ENCODE data around the gene KCNE3.

KCNE3 gene

DNA sequence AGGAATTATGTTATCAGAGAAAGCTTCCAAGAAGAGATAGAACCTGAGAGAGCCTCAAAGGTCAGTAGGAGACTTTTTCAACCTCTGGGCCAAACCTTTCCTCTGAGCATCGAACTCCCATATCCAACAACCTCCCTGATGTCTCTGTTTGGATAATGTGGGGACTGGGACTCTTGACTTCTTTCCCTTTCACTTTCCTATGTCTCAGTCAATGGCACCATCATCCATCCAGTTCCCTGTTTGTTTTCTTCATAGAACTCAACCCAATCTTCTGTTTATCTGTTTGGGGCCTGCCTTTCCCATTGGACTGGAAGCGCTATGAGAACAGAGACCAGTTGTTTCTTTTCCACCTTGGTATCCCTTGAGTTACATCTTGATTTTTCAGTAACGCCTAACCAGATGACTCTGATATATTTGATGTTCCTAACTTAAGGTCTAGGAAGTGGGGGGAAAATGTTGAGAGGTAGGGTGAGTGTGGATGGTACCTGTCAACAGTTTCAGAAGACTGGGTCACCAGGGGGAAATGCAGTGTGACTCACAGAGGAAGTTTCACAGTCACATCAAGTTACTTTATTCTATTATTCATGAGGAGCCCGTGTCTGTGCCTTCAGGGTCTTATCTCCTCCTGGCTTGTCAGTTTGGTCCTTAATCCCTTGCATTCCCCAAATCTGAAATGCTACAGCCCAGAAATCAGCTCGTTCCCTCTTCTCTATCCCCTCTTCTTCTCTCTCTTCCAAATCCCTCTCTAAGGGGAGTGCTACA lies 4.5 kb upstream of the KCNE3 start:
- DNase-seq (ENCODE audit: low read depth): no peak
- TF ChIP-seq, protein P1, sequence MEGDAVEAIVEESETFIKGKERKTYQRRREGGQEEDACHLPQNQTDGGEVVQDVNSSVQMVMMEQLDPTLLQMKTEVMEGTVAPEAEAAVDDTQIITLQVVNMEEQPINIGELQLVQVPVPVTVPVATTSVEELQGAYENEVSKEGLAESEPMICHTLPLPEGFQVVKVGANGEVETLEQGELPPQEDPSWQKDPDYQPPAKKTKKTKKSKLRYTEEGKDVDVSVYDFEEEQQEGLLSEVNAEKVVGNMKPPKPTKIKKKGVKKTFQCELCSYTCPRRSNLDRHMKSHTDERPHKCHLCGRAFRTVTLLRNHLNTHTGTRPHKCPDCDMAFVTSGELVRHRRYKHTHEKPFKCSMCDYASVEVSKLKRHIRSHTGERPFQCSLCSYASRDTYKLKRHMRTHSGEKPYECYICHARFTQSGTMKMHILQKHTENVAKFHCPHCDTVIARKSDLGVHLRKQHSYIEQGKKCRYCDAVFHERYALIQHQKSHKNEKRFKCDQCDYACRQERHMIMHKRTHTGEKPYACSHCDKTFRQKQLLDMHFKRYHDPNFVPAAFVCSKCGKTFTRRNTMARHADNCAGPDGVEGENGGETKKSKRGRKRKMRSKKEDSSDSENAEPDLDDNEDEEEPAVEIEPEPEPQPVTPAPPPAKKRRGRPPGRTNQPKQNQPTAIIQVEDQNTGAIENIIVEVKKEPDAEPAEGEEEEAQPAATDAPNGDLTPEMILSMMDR (conservative IDR thresholded peaks at IDR 0.05; ENCODE audit: low read depth, low read length): no peak

DNA sequence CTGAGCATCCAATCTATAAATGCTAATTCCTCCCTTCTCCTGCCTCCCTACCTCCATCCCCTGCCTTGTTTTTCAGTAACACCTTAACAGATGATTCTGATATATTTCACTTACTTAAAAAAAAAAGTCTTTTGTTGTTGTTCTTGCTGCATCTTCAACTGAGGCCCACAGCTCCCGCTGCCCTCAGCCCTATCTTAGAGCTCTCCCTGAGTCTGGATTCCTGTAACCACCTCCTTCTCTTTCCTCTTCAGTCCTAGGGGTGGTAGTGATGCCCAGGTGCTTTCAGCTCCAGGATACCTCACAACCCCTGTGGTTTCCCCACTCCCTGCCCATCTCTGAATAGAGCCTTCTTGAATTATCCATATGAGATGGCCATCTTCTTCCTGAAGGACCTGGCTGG lies 3.7 kb upstream of the KCNE3 start:
- DNase-seq (ENCODE audit: low read depth): no peak
- H3K4me3 ChIP-seq (ENCODE audit: low read depth, low read length): no peak overlapping the region
- TF ChIP-seq, protein P1 (conservative IDR thresholded peaks at IDR 0.05; ENCODE audit: low read depth, low read length): no peak

More for the DNA sequence above, 4.5 kb upstream of the KCNE3 start:
- no peak overlapping the region for H3K4me3 ChIP-seq (ENCODE audit: low read depth, low read length)

DNA sequence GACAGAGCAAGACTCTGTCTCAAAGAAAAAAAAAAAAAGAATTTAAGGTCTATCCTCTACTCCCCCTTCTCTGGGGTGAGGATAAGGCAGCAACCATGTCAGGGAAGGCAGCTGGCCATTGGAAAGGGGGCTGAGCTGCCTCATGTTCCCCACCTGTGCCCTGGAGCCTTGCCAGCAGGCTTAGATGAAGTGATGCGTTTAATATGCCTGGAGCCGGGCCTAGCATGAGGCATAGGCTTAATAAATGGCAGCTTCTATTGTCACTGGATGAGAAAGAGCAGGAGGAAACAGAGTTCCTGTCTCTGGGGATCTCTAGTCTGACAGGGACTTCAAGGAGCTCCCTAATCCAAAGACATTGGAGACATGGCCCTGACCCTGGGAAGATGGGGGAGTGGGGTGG lies 3.2 kb upstream of the KCNE3 start:
- TF ChIP-seq, protein P1 (conservative IDR thresholded peaks at IDR 0.05; ENCODE audit: low read depth, low read length): no peak
- DNase-seq (ENCODE audit: low read depth): no peak
- no peak overlapping the region for H3K4me3 ChIP-seq (ENCODE audit: low read depth, low read length)

DNA sequence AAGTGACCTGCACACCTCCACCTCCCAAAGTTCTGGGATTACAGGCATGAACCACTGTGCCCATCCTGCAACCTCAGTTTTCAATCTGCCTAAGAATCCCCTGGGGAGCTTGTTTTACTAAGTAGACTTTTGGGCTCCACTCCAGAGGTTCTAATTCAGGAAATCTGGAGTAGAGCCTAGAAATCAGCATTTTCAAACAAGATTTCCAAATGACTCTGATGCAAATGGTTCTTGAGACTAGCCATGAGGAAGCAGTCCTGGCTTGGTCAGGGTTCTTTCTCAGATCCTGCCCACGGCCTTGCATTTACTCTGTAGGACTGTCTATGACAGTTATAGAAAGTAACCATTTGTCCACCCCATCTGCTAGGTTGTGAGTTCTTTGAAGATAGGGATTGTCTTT lies 1.6 kb upstream of the KCNE3 start:
- TF ChIP-seq, protein P1 (conservative IDR thresholded peaks at IDR 0.05; ENCODE audit: low read depth, low read length): no peak
- DNase-seq (ENCODE audit: low read depth): no peak
- H3K4me3 ChIP-seq (ENCODE audit: low read depth, low read length): no peak overlapping the region

DNA sequence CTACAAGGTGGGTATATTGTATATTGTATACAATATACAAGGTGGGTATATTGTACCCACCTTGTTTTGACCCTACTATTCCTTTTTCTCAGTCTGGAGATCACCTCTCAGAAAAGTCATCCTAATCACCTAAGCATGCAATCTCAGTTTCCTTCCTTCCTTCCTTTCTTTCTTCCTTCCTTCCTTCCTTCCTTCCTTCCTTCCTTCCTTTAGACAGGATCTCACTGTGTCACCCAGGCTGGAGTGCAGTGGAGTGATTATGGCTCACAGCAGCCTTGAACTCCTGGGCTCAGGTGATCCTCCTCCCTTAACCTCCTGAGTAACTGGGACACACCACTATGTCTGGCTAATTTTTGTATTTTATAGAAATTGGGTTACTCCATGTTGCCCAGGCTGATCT lies 1.2 kb upstream of the KCNE3 start:
- no peak overlapping the region for H3K4me3 ChIP-seq (ENCODE audit: low read depth, low read length)
- TF ChIP-seq, protein P1 (conservative IDR thresholded peaks at IDR 0.05; ENCODE audit: low read depth, low read length): no peak
- DNase-seq (ENCODE audit: low read depth): no peak

DNA sequence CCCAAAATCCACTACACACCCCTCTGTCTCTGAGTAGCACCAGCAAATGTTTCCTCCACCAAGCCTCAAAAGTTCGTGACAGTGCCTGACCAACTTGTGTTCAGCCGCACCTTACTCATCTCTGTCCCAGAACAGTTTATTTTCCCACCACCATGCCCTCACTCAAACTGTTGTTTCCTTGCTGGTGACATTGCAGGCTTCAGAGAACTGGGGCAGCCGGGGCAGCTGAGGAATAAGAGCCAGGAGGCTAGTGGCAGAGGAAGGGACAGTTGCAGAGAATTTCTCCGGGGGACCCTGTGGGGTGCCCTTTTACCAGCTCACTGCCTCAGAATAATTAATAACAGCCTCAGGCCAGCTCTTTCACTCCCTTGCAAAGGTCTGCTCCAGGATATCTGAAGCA lies 709 bp upstream of the KCNE3 start:
- DNase-seq (ENCODE audit: low read depth): no peak
- H3K4me3 ChIP-seq (ENCODE audit: low read depth, low read length): peak overlapping the region; percentile 75
- TF ChIP-seq, protein P1 (conservative IDR thresholded peaks at IDR 0.05; ENCODE audit: low read depth, low read length): no peak

DNA sequence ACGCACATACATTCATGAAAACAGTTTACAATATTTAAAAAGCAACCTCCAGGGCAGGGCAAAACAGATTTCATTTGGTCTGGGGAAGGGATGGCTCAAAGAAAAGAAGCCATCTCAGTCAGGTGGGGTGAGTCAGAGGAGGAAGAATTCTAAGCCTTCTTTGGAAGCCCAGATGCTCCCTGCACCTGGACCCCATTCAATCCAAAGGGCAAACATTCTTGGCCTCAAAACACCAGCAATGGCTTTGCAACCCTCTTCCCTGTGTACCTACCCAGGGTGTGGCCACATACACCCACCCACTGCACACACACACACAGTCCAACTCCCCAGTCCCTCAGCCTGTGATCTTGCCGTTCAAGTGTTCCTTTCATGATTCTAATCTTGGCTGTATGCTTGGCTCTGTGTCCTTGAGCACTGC lies 2.0 kb downstream of the KCNE3 start:
- no peak overlapping the region for H3K4me3 ChIP-seq (ENCODE audit: low read depth, low read length)
- DNase-seq (ENCODE audit: low read depth): no peak
- TF ChIP-seq, protein P1 (conservative IDR thresholded peaks at IDR 0.05; ENCODE audit: low read depth, low read length): no peak

Measured in choroid plexus epithelial cell (primary cell).